ENCODE data around the gene SETBP1.

DNA sequence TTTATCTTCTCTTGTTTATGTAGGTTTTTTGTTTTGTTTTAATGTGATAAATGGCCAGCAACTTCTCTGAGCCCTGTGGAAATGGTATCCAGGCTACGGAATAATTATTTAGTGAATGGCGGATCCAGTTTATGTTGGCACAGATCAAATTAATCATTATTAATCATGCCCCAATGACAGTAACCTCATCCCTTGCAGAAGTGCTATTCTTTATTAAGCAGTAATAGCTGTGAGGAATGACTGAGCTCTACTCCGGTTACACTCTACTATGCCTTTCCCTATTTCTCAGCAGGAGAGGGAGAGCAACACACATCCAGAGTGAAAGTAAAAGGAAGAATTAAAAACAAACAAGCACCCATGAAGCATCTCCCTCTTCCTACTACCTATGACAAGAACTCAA is 84.8 kb downstream of the SETBP1 start:
- TF ChIP-seq POLR2A (IDR thresholded peaks at IDR 0.05) = no peak
- TF ChIP-seq, protein P1, sequence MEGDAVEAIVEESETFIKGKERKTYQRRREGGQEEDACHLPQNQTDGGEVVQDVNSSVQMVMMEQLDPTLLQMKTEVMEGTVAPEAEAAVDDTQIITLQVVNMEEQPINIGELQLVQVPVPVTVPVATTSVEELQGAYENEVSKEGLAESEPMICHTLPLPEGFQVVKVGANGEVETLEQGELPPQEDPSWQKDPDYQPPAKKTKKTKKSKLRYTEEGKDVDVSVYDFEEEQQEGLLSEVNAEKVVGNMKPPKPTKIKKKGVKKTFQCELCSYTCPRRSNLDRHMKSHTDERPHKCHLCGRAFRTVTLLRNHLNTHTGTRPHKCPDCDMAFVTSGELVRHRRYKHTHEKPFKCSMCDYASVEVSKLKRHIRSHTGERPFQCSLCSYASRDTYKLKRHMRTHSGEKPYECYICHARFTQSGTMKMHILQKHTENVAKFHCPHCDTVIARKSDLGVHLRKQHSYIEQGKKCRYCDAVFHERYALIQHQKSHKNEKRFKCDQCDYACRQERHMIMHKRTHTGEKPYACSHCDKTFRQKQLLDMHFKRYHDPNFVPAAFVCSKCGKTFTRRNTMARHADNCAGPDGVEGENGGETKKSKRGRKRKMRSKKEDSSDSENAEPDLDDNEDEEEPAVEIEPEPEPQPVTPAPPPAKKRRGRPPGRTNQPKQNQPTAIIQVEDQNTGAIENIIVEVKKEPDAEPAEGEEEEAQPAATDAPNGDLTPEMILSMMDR (IDR thresholded peaks at IDR 0.05) = no peak
- TF ChIP-seq EP300 (IDR thresholded peaks at IDR 0.05; ENCODE audit: low read depth) = no peak
